ENCODE results near the gene PRSS48.
"Not testable (repeated sequence)": the region's sequence is repeated elsewhere in the genome, so short reads cannot be mapped to it uniquely, and the experiment has no call there.

PRSS48 gene

DNA sequence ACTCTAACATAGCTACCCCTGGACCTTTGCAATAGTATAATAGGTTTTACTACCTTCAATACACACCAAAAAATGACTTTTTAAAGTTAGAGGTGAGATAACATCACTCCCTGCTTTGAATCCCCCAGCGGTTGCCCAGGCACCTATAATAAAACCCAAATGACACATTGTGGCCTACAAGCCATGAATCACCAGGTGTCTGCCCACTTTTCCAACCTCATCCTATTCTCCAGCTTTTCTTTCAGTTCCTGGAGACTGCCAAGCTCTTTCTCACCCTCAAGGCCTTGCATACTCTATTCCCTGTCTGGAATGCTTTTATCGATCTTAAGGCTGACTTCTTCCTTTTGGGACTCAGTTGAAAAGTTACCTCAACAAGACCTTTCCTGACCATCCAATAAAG is 16.4 kb upstream of the PRSS48 start:
- DNase-seq (ENCODE audit: low spot score), result no peak

DNA sequence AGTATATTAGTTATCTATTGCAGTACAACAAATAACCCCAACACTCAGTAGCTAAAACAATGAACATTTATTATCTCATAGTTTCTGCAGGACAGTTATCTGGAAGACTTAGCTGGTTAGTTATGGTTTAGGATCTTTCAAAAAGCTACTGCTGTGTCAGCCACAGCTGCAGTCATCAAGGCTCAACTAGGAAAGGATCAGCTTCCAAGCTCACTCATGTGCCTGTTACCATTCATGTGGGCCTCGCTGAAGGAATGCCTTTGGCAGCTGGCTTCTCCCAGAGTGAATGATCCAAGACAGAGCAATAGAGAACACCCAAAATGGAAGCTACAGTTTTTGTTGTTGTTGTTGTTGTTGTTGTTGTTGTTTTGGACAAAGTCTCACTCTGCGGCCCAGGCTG is 13.5 kb upstream of the PRSS48 start:
- no peak for DNase-seq (ENCODE audit: low spot score)

DNA sequence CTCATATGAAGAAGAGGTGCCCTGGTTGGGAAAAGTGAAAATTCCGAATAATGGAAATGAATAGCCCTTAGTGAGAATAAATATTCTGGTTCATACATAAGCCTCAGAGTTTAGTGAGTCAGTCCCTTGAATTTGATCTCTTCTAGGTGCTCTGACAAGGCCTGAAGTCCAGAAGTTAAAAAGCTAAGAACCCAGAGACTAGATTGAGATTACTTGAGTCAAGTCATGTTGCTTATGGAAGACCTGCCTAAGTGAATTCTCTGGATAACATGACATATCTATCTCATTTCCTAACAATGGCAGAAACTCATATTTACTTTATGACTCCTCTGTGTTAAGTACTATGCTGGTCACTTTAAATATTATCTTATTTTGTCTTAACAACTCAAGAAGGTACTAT is 10.5 kb upstream of the PRSS48 start:
- no peak for DNase-seq (ENCODE audit: low spot score)

GRCh38 chr4:151267104-151267503 is 9.9 kb upstream of the PRSS48 start:
- no peak for DNase-seq (ENCODE audit: low spot score)

DNA sequence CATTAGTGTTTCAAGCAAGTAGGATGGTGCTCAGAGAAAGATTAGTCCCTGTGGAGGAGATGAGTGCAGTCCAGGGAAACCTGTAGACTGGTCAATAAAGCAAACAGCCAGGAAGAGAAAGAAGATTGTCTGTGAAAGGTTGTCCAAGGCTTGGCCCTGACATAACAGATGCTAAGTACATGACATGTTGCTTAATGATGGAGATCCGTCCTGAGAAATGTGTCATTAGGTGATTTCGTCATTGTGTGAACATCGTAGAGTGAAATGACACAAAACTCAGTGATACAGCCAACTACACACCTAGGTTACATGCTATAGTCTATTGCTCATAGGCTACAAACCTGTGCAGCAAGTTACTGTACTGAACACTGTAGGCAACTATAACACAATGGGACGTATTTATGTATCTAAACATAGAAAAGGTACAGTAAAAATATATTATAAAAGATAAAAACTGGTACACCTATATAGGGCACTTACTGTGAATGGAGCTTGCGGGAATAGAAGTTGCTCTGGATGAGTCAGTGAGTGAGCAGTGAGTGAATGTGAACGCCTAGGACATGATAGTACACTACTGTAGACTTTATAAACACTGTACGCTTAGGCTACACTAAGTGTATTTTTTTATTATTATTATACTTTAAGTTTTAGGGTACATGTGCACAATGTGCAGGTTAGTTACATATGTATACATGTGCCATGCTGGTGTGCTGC is 9.0 kb upstream of the PRSS48 start:
- DNase-seq (ENCODE audit: low spot score), result no peak

- not testable (repeated sequence) for DNase-seq (ENCODE audit: low spot score)
Measured at GRCh38 chr4:151268905-151269304, 8.1 kb upstream of the PRSS48 start.

- no peak for DNase-seq (ENCODE audit: low spot score)
Measured at GRCh38 chr4:151284534-151285245, 7.7 kb downstream of the PRSS48 start.

- no peak for DNase-seq (ENCODE audit: low spot score)
Measured at GRCh38 chr4:151287409-151287808, 10.4 kb downstream of the PRSS48 start.

DNA sequence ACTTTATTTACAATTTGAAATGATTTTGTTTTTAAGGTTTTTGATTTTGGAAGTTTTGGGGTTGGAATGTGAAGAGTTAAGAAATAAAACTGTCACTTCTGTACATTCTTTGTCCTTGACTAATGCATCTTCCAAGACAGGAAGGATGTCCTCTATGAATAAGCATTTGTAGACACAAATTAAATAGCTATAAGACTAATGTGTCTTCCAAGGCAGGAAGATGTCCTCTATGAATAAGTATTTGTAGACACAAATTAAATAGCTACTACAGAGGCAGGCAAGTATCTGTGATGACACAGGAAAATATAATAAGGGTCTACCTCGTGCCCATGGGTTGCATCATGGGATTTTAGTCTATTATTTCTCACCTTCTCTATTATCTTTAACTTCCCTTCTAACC is 14.5 kb downstream of the PRSS48 start:
- no peak for DNase-seq (ENCODE audit: low spot score)

- no peak for DNase-seq (ENCODE audit: low spot score)
Measured at GRCh38 chr4:151292038-151292437, 15.1 kb downstream of the PRSS48 start.

GRCh38 chr4:151294833-151295496 is 18.0 kb downstream of the PRSS48 start:
- no peak for DNase-seq (ENCODE audit: low spot score)

GRCh38 chr4:151296227-151296626 is 19.3 kb downstream of the PRSS48 start:
- no peak for DNase-seq (ENCODE audit: low spot score)

DNA sequence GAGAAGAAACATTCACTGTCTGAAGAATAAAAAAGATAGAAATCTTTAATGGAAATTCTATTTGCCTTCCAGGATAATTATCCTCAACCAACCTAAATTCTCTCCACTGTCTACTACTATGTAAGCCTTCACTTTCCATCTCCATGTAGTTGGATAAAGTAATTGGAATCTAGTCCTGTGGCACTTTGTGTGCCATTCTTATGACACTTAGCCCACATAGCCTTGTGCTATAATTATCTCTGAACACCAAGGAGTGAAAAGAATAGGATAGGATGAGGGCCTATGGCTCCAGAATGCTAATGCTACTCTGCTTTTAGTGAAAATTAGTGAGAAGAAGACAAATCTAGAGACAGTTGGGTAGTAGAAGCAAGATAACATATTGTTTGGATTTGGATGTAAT is 20.2 kb downstream of the PRSS48 start:
- DNase-seq (ENCODE audit: low spot score), result no peak

DNA sequence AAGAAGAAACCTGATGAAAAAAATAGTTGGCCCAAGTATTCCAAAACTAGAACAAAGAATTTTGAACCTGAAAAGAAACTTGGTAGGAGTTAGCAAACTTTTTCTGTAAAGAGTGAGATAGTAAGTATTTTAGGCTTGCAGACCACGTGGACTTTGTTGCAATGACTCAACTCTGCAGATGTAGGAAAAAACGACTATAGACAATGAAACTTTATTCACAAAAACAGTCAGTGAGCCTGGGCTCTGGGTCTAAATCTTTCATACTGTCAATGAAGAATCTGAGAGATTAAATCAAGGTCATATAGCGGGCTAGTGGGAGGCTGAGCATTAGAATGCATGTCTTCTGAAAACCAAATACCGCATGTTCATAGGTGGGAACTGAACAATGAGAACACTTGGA is 25.5 kb downstream of the PRSS48 start:
- DNase-seq (ENCODE audit: low spot score), result no peak

GRCh38 chr4:151304226-151304625 is 27.3 kb downstream of the PRSS48 start:
- DNase-seq (ENCODE audit: low spot score), result no peak

GRCh38 chr4:151304755-151305154 is 27.8 kb downstream of the PRSS48 start:
- no peak for DNase-seq (ENCODE audit: low spot score)

DNA sequence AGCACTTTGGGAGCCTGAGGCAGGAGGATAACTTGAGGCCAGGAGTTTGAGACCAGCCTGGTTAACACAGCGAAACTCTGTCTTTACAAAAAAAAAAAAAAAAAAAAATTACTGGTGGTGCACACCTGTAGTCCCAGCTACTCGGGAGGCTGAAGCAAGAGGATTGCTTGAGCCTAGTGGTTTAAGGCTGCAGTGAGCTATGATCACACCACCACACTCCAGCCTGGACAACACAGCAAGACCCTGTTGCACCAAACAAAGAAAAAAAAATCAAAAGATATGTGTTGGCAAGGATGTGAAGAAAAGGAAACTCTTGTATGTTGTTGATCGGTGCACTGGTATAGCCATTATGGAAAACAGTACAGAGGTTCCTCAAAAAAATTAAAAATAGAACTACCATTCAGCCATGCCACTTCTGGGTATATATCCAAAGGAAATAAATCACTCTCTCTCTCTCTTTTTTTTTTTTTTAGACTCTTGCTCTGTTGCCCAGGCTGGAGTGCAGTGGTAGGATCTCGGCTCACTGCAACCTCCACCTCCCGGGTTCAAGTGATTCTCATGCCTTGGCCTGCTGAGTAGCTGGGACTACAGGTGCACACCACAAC is 33.3 kb downstream of the PRSS48 start:
- no peak for DNase-seq (ENCODE audit: low spot score)

GRCh38 chr4:151313306-151314009 is 36.5 kb downstream of the PRSS48 start:
- no peak for DNase-seq (ENCODE audit: low spot score)

DNA sequence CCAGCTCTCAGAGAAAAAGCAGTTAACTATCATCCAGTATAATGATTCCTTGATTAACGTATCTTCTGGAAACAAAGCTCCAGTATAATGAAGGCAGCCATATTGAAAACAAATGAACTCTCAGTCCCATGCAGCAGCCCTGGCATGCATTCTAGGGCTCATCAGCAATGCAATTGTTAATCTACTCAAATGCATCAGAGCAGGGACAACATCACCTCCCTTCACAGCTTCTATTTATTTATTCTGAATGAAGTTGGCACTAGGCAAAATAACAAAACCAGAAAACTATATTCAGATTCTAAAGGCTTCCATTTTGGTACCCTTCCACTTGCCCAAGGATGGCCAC is 37.0 kb downstream of the PRSS48 start:
- no peak for DNase-seq (ENCODE audit: low spot score)

DNA sequence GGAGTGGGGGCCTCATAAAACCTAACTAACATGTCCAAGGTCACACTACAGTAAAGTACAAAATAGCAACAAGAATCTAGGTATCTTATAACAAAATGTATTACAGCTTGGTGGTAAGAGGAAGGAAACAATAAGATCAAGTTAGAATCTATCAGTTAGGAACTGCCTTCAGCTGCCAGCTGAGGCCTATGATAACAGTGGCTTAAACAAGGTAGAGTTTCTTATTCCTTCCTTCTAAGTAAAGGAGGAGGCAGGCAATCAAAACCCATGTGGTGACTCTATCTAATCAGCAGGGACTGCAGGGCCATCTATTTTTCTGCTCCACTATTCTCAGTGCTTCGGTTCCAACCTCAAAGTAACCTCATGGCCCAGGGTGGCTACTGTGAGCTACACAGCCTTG is 37.5 kb downstream of the PRSS48 start:
- DNase-seq (ENCODE audit: low spot score), result no peak

GRCh38 chr4:151315212-151315886 is 38.4 kb downstream of the PRSS48 start:
- no peak for DNase-seq (ENCODE audit: low spot score)

GRCh38 chr4:151316645-151317044 is 39.7 kb downstream of the PRSS48 start:
- no peak for DNase-seq (ENCODE audit: low spot score)

Measured in CD4-positive, alpha-beta T cell treated with Interleukin-6 at 100 ng/mL for 8 hours (primary cell).